IMR-90 (cell line): ENCODE results near the gene PSMA7. TPM values are rescaled to one million over a fixed set of nuclear protein-coding genes. Genes with fewer than 3 reads are reported as not detected.
A peak's percentile ranks its signal among the peaks of the same experiment; 100 is the strongest.

Source experiments
- ATAC-seq: fragments of 200-7000 bp; cut with Tn5 transposase; 2 replicates; pipeline ENCODE4 v1.9.1; 2020; ENCODE audit warnings: low read depth, mild to moderate bottlenecking, moderate library complexity
- BruUV-seq: library from RNA; stranded (reverse); fragments of 400-500 nt; replicated peaks from 2 replicates; lab custom pipeline; 2021; lab: Mats Ljungman, UMichigan
- CTCF ChIA-PET: fragments of 300-600 bp; formaldehyde crosslinking; extraction: SDS; loops from one replicate; lab custom pipeline; 2021; ENCODE audit warnings: antibody characterized with exemption; lab: Yijun Ruan, JAX
- POLR2A ChIA-PET: fragments of 300-600 bp; sonication (Branson Sonifier 250); formaldehyde crosslinking; loops from one replicate; lab custom pipeline; 2022; ENCODE audit warnings: antibody characterized with exemption; ENCODE audit not compliant: unreplicated experiment; lab: Charles Lee
- DNase-seq: peaks from one replicate; pipeline ENCODE4 v3.0.0; 2013
- H2AFZ ChIP-seq: replicated peaks from 2 replicates; pipeline ENCODE3; 2013; ENCODE audit warnings: low read length, mild to moderate bottlenecking; ENCODE audit not compliant: poor library complexity
- H2AK5ac ChIP-seq: 2 replicates; pipeline ENCODE4 v1.6.1; 2013; ENCODE audit warnings: low read depth, low read length, inconsistent platforms
- H2AK9ac ChIP-seq: replicated peaks from 2 replicates; pipeline ENCODE3; 2013; ENCODE audit warnings: mild to moderate bottlenecking, low read depth, low read length, moderate library complexity; ENCODE audit not compliant: poor library complexity
- H2BK120ac ChIP-seq: 2 replicates; pipeline ENCODE4 v1.6.1; 2013; ENCODE audit warnings: low read depth, low read length, inconsistent platforms
- H2BK15ac ChIP-seq: 3 replicates; pipeline ENCODE4 v1.6.1; 2013; ENCODE audit warnings: low read depth, low read length, inconsistent platforms
- H2BK20ac ChIP-seq: 2 replicates; pipeline ENCODE4 v1.6.1; 2013; ENCODE audit warnings: low read depth, mild to moderate bottlenecking, inconsistent platforms, low read length, moderate library complexity
- H2BK5ac ChIP-seq: 2 replicates; pipeline ENCODE4 v1.6.1; 2013; ENCODE audit warnings: mild to moderate bottlenecking, low read depth, low read length, inconsistent platforms; ENCODE audit not compliant: poor library complexity, severe bottlenecking
- H3K14ac ChIP-seq: replicated peaks from 2 replicates; pipeline ENCODE4 v1.6.1; 2013; ENCODE audit warnings: low read depth, low read length, inconsistent platforms
- H3K18ac ChIP-seq: 2 replicates; pipeline ENCODE4 v1.6.1; 2013; ENCODE audit warnings: low read depth, low read length, control low read depth
- H3K23ac ChIP-seq: 2 replicates; pipeline ENCODE4 v1.6.1; 2013; ENCODE audit warnings: low read depth, low read length, inconsistent platforms
- H3K27ac ChIP-seq: 2 replicates; pipeline ENCODE4 v1.5.1; 2013; ENCODE audit warnings: mild to moderate bottlenecking, control low read depth, low read length; ENCODE audit not compliant: insufficient read depth
- H3K27me3 ChIP-seq: 2 replicates; pipeline ENCODE4 v1.6.1; 2013; ENCODE audit warnings: low read length; ENCODE audit not compliant: control insufficient read depth, insufficient read depth
- H3K36me3 ChIP-seq: 2 replicates; pipeline ENCODE4 v1.6.1; 2013; ENCODE audit warnings: low read length, mixed read lengths; ENCODE audit not compliant: control insufficient read depth, insufficient read depth
- H3K4ac ChIP-seq: 2 replicates; pipeline ENCODE4 v1.6.1; 2013; ENCODE audit warnings: low read depth, low read length, inconsistent platforms
- H3K4me1 ChIP-seq: 2 replicates; pipeline ENCODE4 v1.6.1; 2013; ENCODE audit warnings: low read length, mixed read lengths; ENCODE audit not compliant: control insufficient read depth, insufficient read depth
- H3K4me2 ChIP-seq: 2 replicates; pipeline ENCODE4 v1.6.1; 2013; ENCODE audit warnings: low read depth, mild to moderate bottlenecking, control low read depth, low read length, moderate library complexity
- H3K4me3 ChIP-seq: 2 replicates; pipeline ENCODE4 v1.5.1; 2013; ENCODE audit warnings: low read depth, mild to moderate bottlenecking, control low read depth, low read length, moderate library complexity; ENCODE audit not compliant: insufficient read depth
- H3K56ac ChIP-seq: 2 replicates; pipeline ENCODE4 v1.6.1; 2013; ENCODE audit warnings: low read length, inconsistent platforms; ENCODE audit not compliant: insufficient read depth; ENCODE audit errors: extremely low read depth
- H3K79me1 ChIP-seq, 2 experiments: 2 replicates each; pipeline ENCODE4 v1.6.1; 2013; ENCODE audit warnings: low read length in 2 of 2, inconsistent platforms in 1 of 2, low read depth in 1 of 2
- H3K9ac ChIP-seq: 2 replicates; pipeline ENCODE4 v1.6.1; 2013; ENCODE audit warnings: low read depth, low read length, control low read depth
- H3K9me1 ChIP-seq: 2 replicates; pipeline ENCODE4 v1.6.1; 2013; ENCODE audit warnings: low read length, inconsistent platforms; ENCODE audit not compliant: insufficient read depth
- H3K9me3 ChIP-seq: 2 replicates; pipeline ENCODE4 v1.6.1; 2013; ENCODE audit warnings: low read length; ENCODE audit not compliant: control insufficient read depth, insufficient read depth
- H4K20me1 ChIP-seq: 2 replicates; pipeline ENCODE4 v1.6.1; 2013; ENCODE audit warnings: low read length, inconsistent platforms; ENCODE audit not compliant: insufficient read depth
- H4K5ac ChIP-seq: 2 replicates; pipeline ENCODE4 v1.6.1; 2013; ENCODE audit warnings: mild to moderate bottlenecking, low read depth, low read length, control low read depth
- H4K8ac ChIP-seq, 2 experiments: 2 replicates each; pipeline ENCODE4 v1.6.1; 2013; ENCODE audit warnings: low read depth in 2 of 2, low read length in 2 of 2, control low read depth in 1 of 2, inconsistent platforms in 1 of 2
- H4K91ac ChIP-seq: 2 replicates; pipeline ENCODE4 v1.6.1; 2013; ENCODE audit warnings: low read depth, low read length, inconsistent platforms; ENCODE audit not compliant: insufficient read depth
- BHLHE40 ChIP-seq: fragments of 150-350 bp; IDR thresholded peaks from 2 replicates; pipeline ENCODE4 v1.6.1; 2016; ENCODE audit warnings: mild to moderate bottlenecking, low read depth, low read length
- CTCF ChIP-seq: conservative IDR thresholded peaks from 2 replicates; pipeline ENCODE4 v1.5.1; 2012; ENCODE audit warnings: mild to moderate bottlenecking, low read depth, low read length, improper control_type of control experiment
- MAFK ChIP-seq: IDR thresholded peaks from 2 replicates; pipeline ENCODE4 v1.6.1; 2012; ENCODE audit warnings: low read depth, low read length, improper control_type of control experiment
- MXI1 ChIP-seq: IDR thresholded peaks from 2 replicates; pipeline ENCODE4 v1.6.1; 2012; ENCODE audit warnings: low read depth, mild to moderate bottlenecking, low read length, moderate library complexity, borderline replicate concordance
- POLR2A ChIP-seq: IDR thresholded peaks from 2 replicates; pipeline ENCODE4 v1.6.1; 2012; ENCODE audit warnings: mild to moderate bottlenecking, low read depth, low read length
- RFX5 ChIP-seq: IDR thresholded peaks from 2 replicates; pipeline ENCODE4 v1.8.0; 2012; ENCODE audit warnings: low read depth, mild to moderate bottlenecking, low read length, moderate library complexity
- SMC3 ChIP-seq: fragments of 150-350 bp; IDR thresholded peaks from 2 replicates; pipeline ENCODE4 v1.6.1; 2016; ENCODE audit warnings: low read depth, mild to moderate bottlenecking, antibody characterized with exemption, low read length, moderate library complexity
- USF2 ChIP-seq: fragments of 150-350 bp; IDR thresholded peaks from 2 replicates; pipeline ENCODE4 v1.6.1; 2017; ENCODE audit warnings: mild to moderate bottlenecking, antibody characterized with exemption, low read length, low read depth
- WGBS, 2 experiments: methylation state at CpG; one replicate each; pipeline versions ENCODE4 v1.1.5 to v1.1.7; 2013; ENCODE audit warnings: missing lambda C conversion rate in 2 of 2; ENCODE audit not compliant: insufficient read length in 1 of 2; ENCODE audit errors: extremely low coverage in 2 of 2; 5-methylcytosine and 5-hydroxymethylcytosine counted together
- dilution Hi-C: fragments of 300-500 bp; cut with HindIII; formaldehyde crosslinking; loops from one replicate; pipeline ENCODE4 v1.14.3; 2018; ENCODE audit warnings: low sequenced_read_pairs; ENCODE audit not compliant: unreplicated experiment
- in situ Hi-C: fragments of 300-500 bp; cut with MboI; formaldehyde crosslinking; loops from 3 replicates; pipeline ENCODE4 v1.14.3; 2019; ENCODE audit warnings: low sequenced_read_pairs, inconsistent platforms, mixed read lengths
- intact Hi-C: fragments of 100-400 bp; cut with micrococcal nuclease; formaldehyde crosslinking; loops from 2 replicates; pipeline ENCODE4 v1.10.0; 2022
- polyA plus RNA-seq, 3 experiments: library from polyadenylated mRNA; depleted of rRNA; stranded (reverse); fragments of >200 nt; gene quantifications; 2 replicates each; pipeline ENCODE4 v1.2.3, GENCODE V29; 2012; ENCODE audit warnings: low replicate concordance in 1 of 3
- total RNA-seq: library from RNA; depleted of rRNA; stranded (reverse); fragments of >200 nt; gene quantifications from 2 replicates; pipeline ENCODE4 v1.2.3, GENCODE V29; 2012

Gene PSMA7
- total and polyA plus RNA-seq, 2 of the 4 experiments (the other 2 are of a cell fraction) = 417 to 458 TPM

- no peak for TF ChIP-seq MXI1
- peak; percentile 82 for TF ChIP-seq BHLHE40
- TF ChIP-seq POLR2A = no peak
- TF ChIP-seq RFX5 = no peak
Measured at GRCh38 chr20:62088258-62089127, 54.7 kb downstream of the PSMA7 start (continued).

- BruUV-seq = no TSS peak
- H3K18ac ChIP-seq = no peak overlapping the region
- 93% methylated on average over 9 of the region's 17 CpGs; no CpG with 5 or more reads in 1 of the 2 experiments for WGBS, 2 experiments
- POLR2A ChIA-PET = no interaction called here
- H2BK5ac ChIP-seq = no peak overlapping the region
- ATAC-seq (no peak), DNase-seq (no peak)
- H3K9me1 ChIP-seq = peaks cover 11% of the 10 kb centered on the region
- no peak overlapping the region for H2BK15ac ChIP-seq
- no peak overlapping the region for H3K23ac ChIP-seq
- no peak overlapping the region for H3K56ac ChIP-seq
- H3K9me3 ChIP-seq = no peaks in the 10 kb centered on the region
- H2AFZ ChIP-seq = no peak overlapping the region
- intact Hi-C loops = no loop called here
- H2BK120ac ChIP-seq = 0 out of 2 replicates have a peak overlapping the region, but pooled peaks have one; percentile 17
- no peak overlapping the region for H3K14ac ChIP-seq
- H2AK5ac ChIP-seq = peak overlapping the region; percentile 88
- no peak overlapping the region for H3K4ac ChIP-seq
- TF ChIP-seq CTCF (no peak), POLR2A (no peak), USF2 (no peak), MAFK (no peak), SMC3 (no peak)
- no peak overlapping the region for H3K27ac ChIP-seq
- no peaks in the 10 kb centered on the region; a peak in 1 of 4 replicates for H3K79me1 ChIP-seq
- no peak overlapping the region for H2BK20ac ChIP-seq
- peaks cover 4% of the 10 kb centered on the region; the same call in 1 of the 2 replicates for H4K20me1 ChIP-seq
- CTCF ChIA-PET = no interaction called here
- peak overlapping the region; percentile 76 for H2AK9ac ChIP-seq
- dilution Hi-C loops = no loop called here
- H3K9ac ChIP-seq = no peak overlapping the region
- in situ Hi-C loops = no loop called here
- H4K5ac ChIP-seq = no peak overlapping the region
- no peaks in the 10 kb centered on the region for H3K36me3 ChIP-seq
- no peak overlapping the region for H4K8ac ChIP-seq
- no peak overlapping the region for H3K4me3 ChIP-seq
- no peak overlapping the region; the same call in 1 of the 2 replicates for H4K91ac ChIP-seq
- peaks cover 7% of the 10 kb centered on the region for H3K4me1 ChIP-seq
- H3K4me2 ChIP-seq = no peak overlapping the region; the same call in 1 of the 2 replicates
- peaks cover 9% of the 10 kb centered on the region; the same call in 1 of the 2 replicates for H3K27me3 ChIP-seq
Measured at GRCh38 chr20:62087632-62088031, 55.6 kb downstream of the PSMA7 start.
